Measurements from ENCODE around the gene RNF144B. TPM values are rescaled to one million over a fixed set of nuclear protein-coding genes. Genes with fewer than 3 reads are reported as not detected.

RNF144B gene
- total and polyA plus RNA-seq, 9 of the 15 experiments (the other 6 are each of a cell fraction or from before 2014, with no cell fraction given): 0.01 TPM; not detected in 8

- DNase-seq (ENCODE audit: extremely low read depth in 1 of 4, low spot score in 3 of 4): no peak
- FAIRE-seq: no peak
- intact Hi-C loops (cut with micrococcal nuclease): no loop called here
- ChIA-PET POLR2A (no interaction called here), CTCF (ENCODE audit: low intra/inter-chr PET ratio) (no interaction called here)
- Histone ChIP-seq H3K27ac (ENCODE audit: extremely low read depth, low read depth, low read length) (no peak overlapping the region), H3K79me2 (ENCODE audit: control insufficient read depth, insufficient read depth, low read length) (no peaks in the 10 kb centered on the region), H3K27me3 (ENCODE audit: control insufficient read depth in 2 of 2, insufficient read depth in 2 of 2, low read length in 2 of 2) (no peaks in the 10 kb centered on the region), H3K36me3 (ENCODE audit: control insufficient read depth, insufficient read depth, low read length) (no peaks in the 10 kb centered on the region), H3K4me2 (ENCODE audit: insufficient read depth, low read length) (no peak overlapping the region), H4K20me1 (replicated peaks; ENCODE audit: control insufficient read depth, insufficient read depth, low read length) (no peaks in the 10 kb centered on the region), H3K9ac (ENCODE audit: insufficient read depth in 1 of 2, low read depth in 2 of 2, low read length in 2 of 2) (no peak overlapping the region), H3K9me3 (replicated peaks; ENCODE audit: control insufficient read depth, insufficient read depth, low read depth, low read length) (no peaks in the 10 kb centered on the region), H3K4me3 (no peak overlapping the region), H3K9me1 (ENCODE audit: control insufficient read depth, insufficient read depth, low read length) (no peaks in the 10 kb centered on the region), H3K4me1 (replicated peaks in 1 of 2; ENCODE audit: control insufficient read depth in 2 of 2, insufficient read depth in 2 of 2, low read length in 2 of 2) (no peaks in the 10 kb centered on the region), H2AFZ (ENCODE audit: low read depth, low read length) (no peak overlapping the region)
- ATAC-seq: no peak
- WGBS (ENCODE audit: insufficient coverage, low coverage, missing lambda C conversion rate): 0% methylated on average over 3 of the region's 3 CpGs
- in situ Hi-C loops (cut with MboI): no loop called here
- BruUV-seq (replicated peaks): no TSS peak
- TF ChIP-seq ZNF318 (IDR thresholded peaks at IDR 0.05; ENCODE audit: borderline replicate concordance in 1 of 2, low read depth in 1 of 2) (no peak), SIN3B (IDR thresholded peaks at IDR 0.05; ENCODE audit: low read depth) (no peak), ZBTB33 (CRISPR knock-in tag; IDR thresholded peaks at IDR 0.05) (no peak), CSDE1 (IDR thresholded peaks at IDR 0.05) (no peak), PBX2 (CRISPR knock-in tag; IDR thresholded peaks at IDR 0.05; ENCODE audit: low read depth) (no peak), PBX2 (tag; conservative IDR thresholded peaks at IDR 0.05; ENCODE audit: low read depth) (no peak), ZNF354B (CRISPR knock-in tag; IDR thresholded peaks at IDR 0.05) (no peak), USF1 (CRISPR knock-in tag; IDR thresholded peaks at IDR 0.05) (no peak), HNRNPUL1 (IDR thresholded peaks at IDR 0.05; ENCODE audit: low read length) (no peak)
These were observed 76.3 kb downstream of the RNF144B start for GRCh38 chr6:18463429-18463828.

Measured in K562 (cell line).